K562 (cell line): ENCODE data around the gene KIF26A. TPM values are rescaled to one million over a fixed set of nuclear protein-coding genes. Genes with fewer than 3 reads are reported as not detected.
A peak's percentile ranks its signal among the peaks of the same experiment; 100 is the strongest.

ENCODE experiments used
- ATAC-seq: fragments of 200-7000 bp; cut with Tn5 transposase; 3 replicates; pipeline ENCODE4 v1.9.1; 2020; ENCODE audit warnings: moderate library complexity
- BruUV-seq: library from RNA; stranded (reverse); fragments of 400-500 nt; replicated peaks from 2 replicates; lab custom pipeline; 2021; lab: Mats Ljungman, UMichigan
- CTCF ChIA-PET: fragments of 300-600 bp; formaldehyde crosslinking; extraction: SDS; loops from one replicate; lab custom pipeline; 2021; ENCODE audit warnings: low intra/inter-chr PET ratio; lab: Yijun Ruan, JAX
- POLR2A ChIA-PET: fragments of 300-600, 350-650 bp; sonication (Branson Sonifier 250); formaldehyde crosslinking; extraction: SDS; loops from one replicate; lab custom pipeline; 2021; ENCODE audit warnings: antibody characterized with exemption, inconsistent platforms; lab: Yijun Ruan, JAX
- DNase-seq, 4 experiments: peaks; one replicate each; pipeline versions ENCODE4 v3.0.0 to v3.0.0-alpha.2; 2011 to 2018; ENCODE audit warnings: low spot score in 3 of 4, mixed read lengths in 3 of 4; ENCODE audit errors: extremely low read depth in 1 of 4
- FAIRE-seq: peaks from 2 replicates; lab custom pipeline; 2011; peaks lifted over from hg19 to GRCh38; lab: Jason Lieb, UNC
- H2AFZ ChIP-seq: 2 replicates; pipeline ENCODE4 v1.6.0; 2011; ENCODE audit warnings: low read depth, low read length, control low read depth, inconsistent platforms
- H3K27ac ChIP-seq: fragments of 200-600 bp; 3 replicates; pipeline ENCODE4 v1.8.0; 2011; ENCODE audit warnings: low read depth, mild to moderate bottlenecking, control low read depth, inconsistent platforms, low read length, moderate library complexity, mixed read lengths; ENCODE audit errors: extremely low read depth
- H3K27me3 ChIP-seq, 2 experiments: fragments of 300-600 bp in 1 of 2; 2 replicates in 1 of 2; 3 replicates in 1 of 2; pipeline versions ENCODE4 v1.6.0 to v1.8.0; 2011; ENCODE audit warnings: inconsistent platforms in 2 of 2, low read length in 2 of 2, mild to moderate bottlenecking in 1 of 2, mixed read lengths in 1 of 2, moderate library complexity in 1 of 2; ENCODE audit not compliant: control insufficient read depth in 2 of 2, insufficient read depth in 2 of 2
- H3K36me3 ChIP-seq: fragments of 300-600 bp; 3 replicates; pipeline ENCODE4 v1.8.0; 2011; ENCODE audit warnings: mild to moderate bottlenecking, low read length, inconsistent platforms; ENCODE audit not compliant: control insufficient read depth, insufficient read depth
- H3K4me1 ChIP-seq, 2 experiments: fragments of 200-600 bp in 1 of 2; replicated peaks in 1 of 2; 2 replicates in 1 of 2; 3 replicates in 1 of 2; pipeline versions ENCODE4 v1.5.1 to v1.8.0; 2011; ENCODE audit warnings: inconsistent platforms in 2 of 2, low read length in 2 of 2, mild to moderate bottlenecking in 1 of 2, mixed read lengths in 1 of 2, moderate library complexity in 1 of 2; ENCODE audit not compliant: control insufficient read depth in 2 of 2, insufficient read depth in 2 of 2
- H3K4me2 ChIP-seq: 2 replicates; pipeline ENCODE4 v1.6.1; 2011; ENCODE audit warnings: low read length, control low read depth, inconsistent platforms, mixed read lengths; ENCODE audit not compliant: insufficient read depth
- H3K4me3 ChIP-seq: fragments of 200-600 bp; sonication (generic), shearing (Covaris generic); 2 replicates; pipeline ENCODE4 v1.5.1; 2016; ENCODE audit warnings: control low read depth, inconsistent platforms
- H3K79me2 ChIP-seq: fragments of 200-600 bp; 3 replicates; pipeline ENCODE4 v1.8.0; 2011; ENCODE audit warnings: low read length, inconsistent platforms; ENCODE audit not compliant: control insufficient read depth, insufficient read depth
- H3K9ac ChIP-seq, 2 experiments: 2 replicates each; pipeline versions ENCODE4 v1.6.0 to v1.6.1; 2011; ENCODE audit warnings: low read depth in 2 of 2, low read length in 2 of 2, control low read depth in 1 of 2, inconsistent platforms in 1 of 2, mild to moderate bottlenecking in 1 of 2, mixed read lengths in 1 of 2; ENCODE audit not compliant: insufficient read depth in 1 of 2
- H3K9me1 ChIP-seq: one replicate; pipeline ENCODE4 v1.6.0; 2011; ENCODE audit warnings: inconsistent platforms, mild to moderate bottlenecking, low read length, moderate library complexity; ENCODE audit not compliant: control insufficient read depth, insufficient read depth
- H3K9me3 ChIP-seq: replicated peaks from 2 replicates; pipeline ENCODE4 v1.5.1; 2011; ENCODE audit warnings: low read depth, low read length, inconsistent platforms; ENCODE audit not compliant: control insufficient read depth, insufficient read depth
- H4K20me1 ChIP-seq: replicated peaks from 2 replicates; pipeline ENCODE4 v1.6.1; 2011; ENCODE audit warnings: low read length, inconsistent platforms, mixed read lengths; ENCODE audit not compliant: control insufficient read depth, insufficient read depth
- FOXO4 ChIP-seq: fragments of 450-650 bp; formaldehyde crosslinking; IDR thresholded peaks from 2 replicates; pipeline ENCODE4 v1.4.0; 2020; ENCODE audit warnings: mild to moderate bottlenecking, moderate library complexity
- PHF21A ChIP-seq: fragments of 450-650 bp; IDR thresholded peaks from 2 replicates; pipeline ENCODE4 v1.6.1; 2017; ENCODE audit warnings: low read depth, borderline replicate concordance
- RAD21 ChIP-seq, 2 experiments: fragments of 250-450 bp in 1 of 2; fragments of 450-650 bp in 1 of 2; sonication (Bioruptor Pico) in 1 of 2; formaldehyde crosslinking in 1 of 2; IDR thresholded peaks in 1 of 2; conservative IDR thresholded peaks in 1 of 2; 2 replicates each; pipeline versions ENCODE4 v1.4.0 to v1.8.0; 2020 to 2022; ENCODE audit warnings: mild to moderate bottlenecking in 2 of 2, moderate library complexity in 1 of 2
- ZFP1 ChIP-seq: fragments of 450-650 bp; formaldehyde crosslinking; IDR thresholded peaks from 2 replicates; pipeline ENCODE4 v1.4.0; 2020; ENCODE audit warnings: mild to moderate bottlenecking, mixed read lengths
- WGBS: fragments of 100-300 bp; shearing (Covaris generic); methylation state at CpG from one replicate; pipeline ENCODE4 v1.1.6; 2016; ENCODE audit warnings: low coverage, mixed read lengths; ENCODE audit not compliant: insufficient coverage; ENCODE audit errors: missing lambda C conversion rate; 5-methylcytosine and 5-hydroxymethylcytosine counted together
- in situ Hi-C: fragments of 300-500 bp; cut with MboI; formaldehyde crosslinking; loops from 4 replicates; pipeline ENCODE4 v1.15.0; 2018; ENCODE audit warnings: inconsistent platforms, mixed read lengths
- intact Hi-C: fragments of 100-400 bp; cut with micrococcal nuclease; formaldehyde crosslinking; loops from 2 replicates; pipeline ENCODE4 v1.14.2; 2022
- polyA plus RNA-seq, 8 experiments: library from polyadenylated mRNA; depleted of rRNA in 4 of 8; stranded (reverse) in 5 of 8; unstranded in 3 of 8; fragments of >200 nt; fragmentation: Nextera tagmentation in 2 of 8; fragmentation: Illumina TruSeq in 1 of 8; extraction: Ambion mirVana in 2 of 8; extraction: Trizol in 1 of 8; gene quantifications; 2 replicates each; pipeline versions ENCODE4 v1.2.1 to v1.2.3, GENCODE V29; 2011 to 2014; ENCODE audit warnings: inconsistent platforms in 1 of 8, missing spikeins in 1 of 8
- total RNA-seq, 7 experiments: library from RNA; depleted of rRNA in 6 of 7; stranded (reverse); fragments of >200 nt in 6 of 7; fragmentation: Illumina TruSeq in 2 of 7; extraction: Trizol in 2 of 7; gene quantifications; 2 replicates each; pipeline versions ENCODE4 v1.2.1 to v1.2.3, GENCODE V29; 2011 to 2021; ENCODE audit warnings: low replicate concordance in 1 of 7

KIF26A gene
- total and polyA plus RNA-seq, 9 of the 15 experiments (the other 6 are each of a cell fraction or from before 2014, with no cell fraction given) = 0.04 TPM; not detected in 8

- no peaks in the 10 kb centered on the region for H3K79me2 ChIP-seq
- ChIA-PET POLR2A (no interaction called here), CTCF (interaction anchor here (2.3 kb wide), 1 partner anchor 52 kb away, joined by 24 read pairs; no protein-coding TSS in a partner anchor)
- H4K20me1 ChIP-seq = no peaks in the 10 kb centered on the region
- no peak overlapping the region for H3K27ac ChIP-seq
- no peak overlapping the region for H2AFZ ChIP-seq
- no peak overlapping the region for H3K9ac ChIP-seq
- no peaks in the 10 kb centered on the region for H3K4me1 ChIP-seq
- DNase-seq (no peak), ATAC-seq (no peak), FAIRE-seq (no peak)
- intact Hi-C loops (no loop called here), in situ Hi-C loops (no loop called here)
- H3K27me3 ChIP-seq = no peaks in the 10 kb centered on the region
- no peaks in the 10 kb centered on the region for H3K36me3 ChIP-seq
- H3K9me3 ChIP-seq = no peaks in the 10 kb centered on the region
- TF ChIP-seq ZFP1 (CRISPR knock-in tag) = peak; percentile 69; the same call in 1 of the 2 replicates
- TF ChIP-seq PHF21A = no peak
- no peak overlapping the region for H3K4me3 ChIP-seq
- no peaks in the 10 kb centered on the region for H3K9me1 ChIP-seq
- WGBS = 0% methylated on average over 1 of the region's 1 CpG
- no TSS peak for BruUV-seq
- no peak overlapping the region for H3K4me2 ChIP-seq
Observed at GRCh38 chr14:104129556-104129955, 8.8 kb upstream of the KIF26A start.

GRCh38 chr14:104130974-104131651 lies 7.3 kb upstream of the KIF26A start:
- BruUV-seq = no TSS peak
- 0% methylated on average over 4 of the region's 11 CpGs for WGBS
- ATAC-seq (no peak), DNase-seq (no peak), FAIRE-seq (no peak)
- H3K27me3 ChIP-seq = no peaks in the 10 kb centered on the region
- in situ Hi-C loops = no loop called here
- H3K4me3 ChIP-seq = no peak overlapping the region
- no peaks in the 10 kb centered on the region for H3K36me3 ChIP-seq
- H3K4me2 ChIP-seq = no peak overlapping the region
- CTCF ChIA-PET = interaction anchor here (2.3 kb wide), 1 partner anchor 53 kb away, joined by 24 read pairs; no protein-coding TSS in a partner anchor
- no peaks in the 10 kb centered on the region for H3K4me1 ChIP-seq
- H3K9ac ChIP-seq = no peak overlapping the region
- no peak overlapping the region for H3K27ac ChIP-seq
- no peak overlapping the region for H2AFZ ChIP-seq
- no peaks in the 10 kb centered on the region for H3K79me2 ChIP-seq
- H3K9me3 ChIP-seq = no peaks in the 10 kb centered on the region
- intact Hi-C loops = loop anchor here (2.0 kb wide), 1 partner anchor 52 kb away; no protein-coding TSS in a partner anchor
- no peaks in the 10 kb centered on the region for H3K9me1 ChIP-seq
- POLR2A ChIA-PET = no interaction called here
- no peaks in the 10 kb centered on the region for H4K20me1 ChIP-seq
- TF ChIP-seq RAD21 (CRISPR knock-in tag; conservative IDR thresholded peaks at IDR 0.05 in 1 of 2, IDR thresholded peaks at IDR 0.05 in 1 of 2) (peak in 1 of 2 experiments; percentile 63; a peak in 2 of 4 replicates), FOXO4 (CRISPR knock-in tag) (no peak)
